ENCODE results near the gene PKM. TPM values are rescaled to one million over a fixed set of nuclear protein-coding genes. Genes with fewer than 3 reads are reported as not detected.

The PKM gene
- total and polyA plus RNA-seq, 4 donors: 12.9 to 61.2 (median 29.7) TPM

- 81% methylated on average over 1 of the region's 1 CpG for WGBS
- no peak overlapping the region for H3K27ac ChIP-seq (ENCODE audit: low read depth in 1 of 2, low read length in 2 of 2)
Observed at GRCh38 chr15:72220687-72221086, 10.3 kb downstream of the PKM start.

GRCh38 chr15:72217216-72217615, 13.8 kb downstream of the PKM start:
- no peak overlapping the region for H3K27ac ChIP-seq (ENCODE audit: low read depth in 1 of 2, low read length in 2 of 2)
- peaks cover 3 to 7% (median 5%) of the 10 kb centered on the region in 4 donors for H3K36me3 ChIP-seq (ENCODE audit: control insufficient read depth in 4 of 4, insufficient read depth in 3 of 4, low read depth in 1 of 4, low read length in 3 of 4)
- no peak overlapping the region for H3K4me3 ChIP-seq (ENCODE audit: low read depth in 1 of 3, low read length in 3 of 3)
- no peak overlapping the region for H3K9ac ChIP-seq (ENCODE audit: low read depth in 1 of 2, low read length in 2 of 2)
- no peaks in the 10 kb centered on the region for H3K9me3 ChIP-seq (ENCODE audit: control insufficient read depth in 4 of 4, low read length in 3 of 4)
- 92% methylated on average over 4 of the region's 4 CpGs for WGBS
- no peaks in the 10 kb centered on the region for H3K27me3 ChIP-seq (ENCODE audit: control insufficient read depth in 4 of 4, insufficient read depth in 4 of 4, low read length in 3 of 4)
- H3K4me1 ChIP-seq (ENCODE audit: control insufficient read depth in 4 of 4, insufficient read depth in 4 of 4, low read length in 3 of 4): no peaks in the 10 kb centered on the region
- DNase-seq (ENCODE audit: low spot score): no peak
- TF ChIP-seq SP1 (IDR thresholded peaks at IDR 0.05) (no peak), RXRA (IDR thresholded peaks at IDR 0.05) (no peak), EGR1 (IDR thresholded peaks at IDR 0.05; ENCODE audit: low read depth in 2 of 2) (no peak), JUND (IDR thresholded peaks at IDR 0.05) (no peak), HNF4G (IDR thresholded peaks at IDR 0.05) (no peak), REST (IDR thresholded peaks at IDR 0.05) (no peak)
- TF ChIP-seq, protein P1, sequence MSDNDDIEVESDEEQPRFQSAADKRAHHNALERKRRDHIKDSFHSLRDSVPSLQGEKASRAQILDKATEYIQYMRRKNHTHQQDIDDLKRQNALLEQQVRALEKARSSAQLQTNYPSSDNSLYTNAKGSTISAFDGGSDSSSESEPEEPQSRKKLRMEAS (IDR thresholded peaks at IDR 0.05): no peak
- TF ChIP-seq, protein P2, sequence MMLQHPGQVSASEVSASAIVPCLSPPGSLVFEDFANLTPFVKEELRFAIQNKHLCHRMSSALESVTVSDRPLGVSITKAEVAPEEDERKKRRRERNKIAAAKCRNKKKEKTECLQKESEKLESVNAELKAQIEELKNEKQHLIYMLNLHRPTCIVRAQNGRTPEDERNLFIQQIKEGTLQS (IDR thresholded peaks at IDR 0.05): no peak

More at GRCh38 chr15:72220687-72221086, 10.3 kb downstream of the PKM start:
- H3K27me3 ChIP-seq (ENCODE audit: control insufficient read depth in 4 of 4, insufficient read depth in 4 of 4, low read length in 3 of 4): no peaks in the 10 kb centered on the region
- no peak overlapping the region for H3K4me3 ChIP-seq (ENCODE audit: low read depth in 1 of 3, low read length in 3 of 3)
- H3K9ac ChIP-seq (ENCODE audit: low read depth in 1 of 2, low read length in 2 of 2): no peak overlapping the region
- H3K36me3 ChIP-seq (ENCODE audit: control insufficient read depth in 4 of 4, insufficient read depth in 3 of 4, low read depth in 1 of 4, low read length in 3 of 4): peaks cover 3 to 7% (median 5%) of the 10 kb centered on the region in 4 donors
- H3K4me1 ChIP-seq (ENCODE audit: control insufficient read depth in 4 of 4, insufficient read depth in 4 of 4, low read length in 3 of 4): no peaks in the 10 kb centered on the region
- no peak for DNase-seq (ENCODE audit: low spot score)
- no peak for TF ChIP-seq FOXA2 (IDR thresholded peaks at IDR 0.05)
- no peak for TF ChIP-seq ZBTB33 (IDR thresholded peaks at IDR 0.05)
- no peak for TF ChIP-seq TAF1 (conservative IDR thresholded peaks at IDR 0.05)
- no peak for TF ChIP-seq HNF4A (conservative IDR thresholded peaks at IDR 0.05)
- TF ChIP-seq NR2F2 (IDR thresholded peaks at IDR 0.05): no peak
- TF ChIP-seq SP1 (IDR thresholded peaks at IDR 0.05): no peak
- TF ChIP-seq REST (IDR thresholded peaks at IDR 0.05): no peak
- TF ChIP-seq, protein P3, sequence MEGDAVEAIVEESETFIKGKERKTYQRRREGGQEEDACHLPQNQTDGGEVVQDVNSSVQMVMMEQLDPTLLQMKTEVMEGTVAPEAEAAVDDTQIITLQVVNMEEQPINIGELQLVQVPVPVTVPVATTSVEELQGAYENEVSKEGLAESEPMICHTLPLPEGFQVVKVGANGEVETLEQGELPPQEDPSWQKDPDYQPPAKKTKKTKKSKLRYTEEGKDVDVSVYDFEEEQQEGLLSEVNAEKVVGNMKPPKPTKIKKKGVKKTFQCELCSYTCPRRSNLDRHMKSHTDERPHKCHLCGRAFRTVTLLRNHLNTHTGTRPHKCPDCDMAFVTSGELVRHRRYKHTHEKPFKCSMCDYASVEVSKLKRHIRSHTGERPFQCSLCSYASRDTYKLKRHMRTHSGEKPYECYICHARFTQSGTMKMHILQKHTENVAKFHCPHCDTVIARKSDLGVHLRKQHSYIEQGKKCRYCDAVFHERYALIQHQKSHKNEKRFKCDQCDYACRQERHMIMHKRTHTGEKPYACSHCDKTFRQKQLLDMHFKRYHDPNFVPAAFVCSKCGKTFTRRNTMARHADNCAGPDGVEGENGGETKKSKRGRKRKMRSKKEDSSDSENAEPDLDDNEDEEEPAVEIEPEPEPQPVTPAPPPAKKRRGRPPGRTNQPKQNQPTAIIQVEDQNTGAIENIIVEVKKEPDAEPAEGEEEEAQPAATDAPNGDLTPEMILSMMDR (IDR thresholded peaks at IDR 0.05; ENCODE audit: low read depth, low read length, missing input control): no peak
- no peak for TF ChIP-seq JUND (IDR thresholded peaks at IDR 0.05)
- H3K9me3 ChIP-seq (ENCODE audit: control insufficient read depth in 4 of 4, low read length in 3 of 4): no peaks in the 10 kb centered on the region
